Brain microvascular endothelial cell (primary cell): ENCODE measurements around the gene SHROOM1.

Source experiments
- DNase-seq: peaks from one replicate; pipeline ENCODE4 v3.0.0-alpha.2; 2020
- H3K27ac ChIP-seq: fragments of 250-450 bp; sonication (Bioruptor Pico); 2 replicates; pipeline ENCODE4 v1.5.1; 2020; ENCODE audit warnings: mild to moderate bottlenecking, moderate library complexity
- H3K27me3 ChIP-seq: fragments of 250-450 bp; sonication (Bioruptor Pico); replicated peaks from 2 replicates; pipeline ENCODE4 v1.5.1; 2020; ENCODE audit warnings: mild to moderate bottlenecking
- H3K36me3 ChIP-seq: fragments of 250-450 bp; sonication (Bioruptor Pico); replicated peaks from 2 replicates; pipeline ENCODE4 v1.5.1; 2020; ENCODE audit warnings: mild to moderate bottlenecking
- H3K4me3 ChIP-seq: 2 replicates; pipeline ENCODE4 v1.5.1; 2011; ENCODE audit warnings: low read depth, mild to moderate bottlenecking, control low read depth, low read length, moderate library complexity
- in situ Hi-C: cut with HindIII; loops from 2 replicates; pipeline ENCODE4 v1.10.0; 2017; ENCODE audit warnings: low sequenced_read_pairs, low pct_ligation_motif_present
- TF ChIP-seq, protein P1 (sequence below): IDR thresholded peaks from 2 replicates; pipeline ENCODE4 v1.5.1; 2011; ENCODE audit warnings: low read depth, mild to moderate bottlenecking, moderate library complexity, low read length, control low read depth, inconsistent platforms; ENCODE audit errors: missing control alignments

SHROOM1 gene

DNA sequence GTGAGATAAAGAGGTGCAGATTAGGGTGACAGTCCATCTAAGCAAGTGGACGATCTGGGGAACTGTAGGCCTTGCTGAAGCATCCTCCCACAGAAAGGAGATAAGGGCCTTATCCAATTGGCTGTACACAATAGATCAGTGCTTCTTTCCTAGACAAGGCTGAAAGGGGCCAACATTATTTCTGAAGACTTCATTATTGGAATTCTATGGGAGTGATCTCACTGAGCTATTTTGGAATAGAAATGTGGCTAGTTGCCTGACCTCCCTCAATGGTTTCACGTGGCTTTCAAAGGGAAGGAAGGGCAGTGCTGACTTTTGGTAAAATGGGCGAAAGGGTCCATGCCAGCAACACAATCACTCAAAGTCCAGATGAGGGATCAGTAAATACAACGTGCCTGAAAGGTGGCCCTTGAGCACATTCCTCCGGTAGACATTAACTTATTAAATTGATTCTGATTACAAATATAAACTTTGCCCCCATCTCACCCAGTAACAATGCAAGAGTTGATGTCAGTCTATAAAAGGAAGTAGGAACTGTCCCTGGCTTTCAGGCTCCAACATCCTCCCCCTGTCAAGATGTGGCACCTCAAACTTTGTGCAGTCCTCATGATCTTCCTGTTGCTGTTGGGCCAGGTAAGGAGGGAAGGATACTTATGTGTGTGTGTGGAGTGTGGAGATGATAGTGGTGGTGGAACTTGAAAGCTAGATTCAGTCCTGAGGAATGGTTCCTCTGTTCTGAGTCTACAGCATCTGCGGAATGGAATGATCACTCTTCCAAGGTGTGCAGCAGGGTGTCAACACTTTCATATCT lies 42.9 kb upstream of the SHROOM1 start, which contains the start of gene LEAP2:
TSS of gene LEAP2 (plus strand) at position 550 of the 811 bp plus-strand sequence. CDS start at position 577, 27 bp downstream.
- TF ChIP-seq, protein P1, sequence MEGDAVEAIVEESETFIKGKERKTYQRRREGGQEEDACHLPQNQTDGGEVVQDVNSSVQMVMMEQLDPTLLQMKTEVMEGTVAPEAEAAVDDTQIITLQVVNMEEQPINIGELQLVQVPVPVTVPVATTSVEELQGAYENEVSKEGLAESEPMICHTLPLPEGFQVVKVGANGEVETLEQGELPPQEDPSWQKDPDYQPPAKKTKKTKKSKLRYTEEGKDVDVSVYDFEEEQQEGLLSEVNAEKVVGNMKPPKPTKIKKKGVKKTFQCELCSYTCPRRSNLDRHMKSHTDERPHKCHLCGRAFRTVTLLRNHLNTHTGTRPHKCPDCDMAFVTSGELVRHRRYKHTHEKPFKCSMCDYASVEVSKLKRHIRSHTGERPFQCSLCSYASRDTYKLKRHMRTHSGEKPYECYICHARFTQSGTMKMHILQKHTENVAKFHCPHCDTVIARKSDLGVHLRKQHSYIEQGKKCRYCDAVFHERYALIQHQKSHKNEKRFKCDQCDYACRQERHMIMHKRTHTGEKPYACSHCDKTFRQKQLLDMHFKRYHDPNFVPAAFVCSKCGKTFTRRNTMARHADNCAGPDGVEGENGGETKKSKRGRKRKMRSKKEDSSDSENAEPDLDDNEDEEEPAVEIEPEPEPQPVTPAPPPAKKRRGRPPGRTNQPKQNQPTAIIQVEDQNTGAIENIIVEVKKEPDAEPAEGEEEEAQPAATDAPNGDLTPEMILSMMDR, result no peak
- no peak within 1 kb of the TSS for H3K27ac ChIP-seq
- peaks cover 47% of the 10 kb centered on the region for H3K36me3 ChIP-seq
- DNase-seq, result no peak
- in situ Hi-C loops, result no loop called here
- H3K27me3 ChIP-seq, result no peaks in the 10 kb centered on the region
- no peak within 1 kb of the TSS for H3K4me3 ChIP-seq

DNA sequence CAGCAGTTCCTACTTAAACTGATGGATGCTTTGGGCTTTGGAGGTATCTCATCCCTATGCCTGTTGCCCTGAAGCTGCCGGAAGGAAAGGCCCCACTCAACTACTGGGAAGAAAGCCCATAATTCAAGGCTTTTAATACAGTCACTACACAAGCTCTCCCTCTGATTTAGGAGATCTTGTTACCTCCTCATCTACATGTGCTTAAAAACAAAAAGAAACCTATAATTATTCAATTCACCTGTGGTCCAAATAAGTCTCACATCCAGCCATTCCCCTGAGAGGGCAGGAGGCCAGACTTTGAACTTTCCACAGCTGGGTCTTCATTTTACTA lies 42.3 kb upstream of the SHROOM1 start:
- peaks cover 51% of the 10 kb centered on the region for H3K36me3 ChIP-seq

DNA sequence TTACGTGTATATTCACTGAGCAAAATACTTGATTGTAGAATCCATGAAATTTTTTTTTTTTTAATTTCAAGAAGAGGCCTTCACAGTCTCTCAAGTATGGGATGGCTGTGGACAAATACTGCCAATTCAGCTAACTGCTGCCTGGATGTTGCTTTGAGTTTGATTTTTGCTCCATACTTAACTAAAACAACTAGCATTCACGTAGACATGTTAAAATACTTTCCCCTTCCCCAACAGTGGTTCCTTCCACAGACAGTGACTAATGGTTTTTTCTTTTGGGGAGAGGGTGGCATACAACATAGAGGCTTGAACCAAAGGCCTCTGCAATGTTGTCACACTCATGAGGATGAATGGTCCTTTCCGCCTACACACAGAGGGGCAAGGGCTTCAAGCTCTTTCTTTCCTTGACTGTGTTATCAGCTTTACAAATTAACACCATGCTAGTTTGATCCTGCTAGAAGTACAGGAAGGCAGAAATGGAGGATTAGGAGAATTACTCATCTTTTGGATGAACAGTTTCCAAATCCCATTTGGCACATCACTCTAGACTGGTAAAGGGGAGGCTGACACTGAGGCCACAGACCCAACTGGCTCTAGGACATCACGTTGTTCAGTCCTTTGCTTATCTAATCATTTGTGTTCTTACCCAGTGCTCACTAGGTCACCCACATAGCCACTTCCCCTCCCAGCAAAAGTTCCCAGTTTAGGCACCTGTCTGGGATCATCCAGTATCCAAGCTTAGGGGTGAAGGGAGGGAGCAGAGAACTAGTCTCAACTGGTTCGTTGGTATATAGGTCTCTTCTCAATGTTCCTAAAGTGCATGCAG lies 41.2 kb upstream of the SHROOM1 start:
- in situ Hi-C loops, result no loop called here
- no peak overlapping the region for H3K27ac ChIP-seq
- TF ChIP-seq, protein P1, result no peak
- no peaks in the 10 kb centered on the region for H3K27me3 ChIP-seq
- no peak for DNase-seq
- peaks cover 50% of the 10 kb centered on the region for H3K36me3 ChIP-seq
- H3K4me3 ChIP-seq, result no peak overlapping the region

More for the DNA sequence above, 42.3 kb upstream of the SHROOM1 start:
- in situ Hi-C loops, result no loop called here
- Histone ChIP-seq H3K4me3 (no peak overlapping the region), H3K27me3 (no peaks in the 10 kb centered on the region), H3K27ac (no peak overlapping the region)
- TF ChIP-seq, protein P1, result no peak
- no peak for DNase-seq

DNA sequence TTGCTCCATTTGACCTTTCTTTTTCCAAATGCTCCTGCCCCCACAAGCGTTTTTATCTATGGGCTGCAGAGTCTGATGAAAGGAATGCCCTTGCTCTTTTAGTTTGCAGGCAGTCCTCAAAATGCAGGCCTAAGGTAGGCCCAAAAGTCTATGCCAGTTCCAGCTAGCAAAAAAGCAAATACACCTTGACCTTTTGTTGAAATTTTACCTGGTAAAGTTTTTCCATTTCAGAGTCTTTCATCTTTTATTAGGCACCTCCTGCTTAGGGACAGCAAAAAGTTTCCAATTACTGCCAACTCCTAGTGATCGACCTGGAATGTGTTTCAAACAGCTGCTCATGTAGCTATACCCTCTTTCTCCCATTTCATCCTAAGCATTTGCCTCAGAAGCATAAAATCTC lies 40.4 kb upstream of the SHROOM1 start:
- in situ Hi-C loops, result no loop called here
- Histone ChIP-seq H3K4me3 (no peak overlapping the region), H3K27ac (no peak overlapping the region), H3K27me3 (no peaks in the 10 kb centered on the region), H3K36me3 (peaks cover 48% of the 10 kb centered on the region)
- TF ChIP-seq, protein P1, result no peak
- DNase-seq, result no peak

DNA sequence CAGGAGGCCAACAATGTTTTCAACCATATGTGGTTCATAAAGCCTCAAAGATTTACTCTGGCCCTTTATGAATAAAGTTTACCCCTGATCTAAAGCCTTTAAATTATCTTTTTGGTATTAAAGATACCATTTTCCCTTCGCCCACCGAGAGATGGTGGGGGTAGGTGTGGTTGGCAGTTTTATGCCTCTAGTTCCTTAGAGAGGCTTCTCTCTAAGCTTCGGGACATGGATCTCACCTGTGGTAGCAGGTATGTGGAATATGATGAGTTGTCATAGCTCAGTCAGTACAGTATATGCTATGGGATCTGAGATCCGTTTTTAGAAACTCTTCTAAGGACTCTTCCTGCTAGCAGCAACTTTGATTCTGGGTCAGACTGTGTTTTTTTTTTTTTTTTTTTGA lies 38.3 kb upstream of the SHROOM1 start:
- TF ChIP-seq, protein P1, result no peak
- in situ Hi-C loops, result no loop called here
- Histone ChIP-seq H3K27me3 (no peaks in the 10 kb centered on the region), H3K27ac (no peak overlapping the region), H3K36me3 (peaks cover 38% of the 10 kb centered on the region), H3K4me3 (no peak overlapping the region)
- DNase-seq, result no peak
